GM19099 (cell line): ENCODE measurements around the gene POLR2B.

Source experiments
- POLR2A ChIP-seq: IDR thresholded peaks from 3 replicates; pipeline ENCODE4 v1.6.1; 2011; ENCODE audit warnings: low read depth; ENCODE audit not compliant: insufficient read length; ENCODE audit errors: extremely low read depth

The POLR2B gene

GRCh38 chr4:57063518-57063917 lies 84.8 kb downstream of the POLR2B start:
- TF ChIP-seq POLR2A: no peak

GRCh38 chr4:57064120-57064519 lies 85.4 kb downstream of the POLR2B start:
- no peak for TF ChIP-seq POLR2A

- no peak for TF ChIP-seq POLR2A
These were observed 86.4 kb downstream of the POLR2B start for GRCh38 chr4:57064811-57065711.

GRCh38 chr4:57065730-57066482 lies 87.2 kb downstream of the POLR2B start:
- TF ChIP-seq POLR2A: no peak

- no peak for TF ChIP-seq POLR2A
These were observed 89.7 kb downstream of the POLR2B start for GRCh38 chr4:57068237-57068981.

- no peak for TF ChIP-seq POLR2A
These were observed 91.8 kb downstream of the POLR2B start for GRCh38 chr4:57070461-57070860.

GRCh38 chr4:57071326-57071725 lies 92.6 kb downstream of the POLR2B start:
- TF ChIP-seq POLR2A: no peak

- no peak for TF ChIP-seq POLR2A
These were observed 94.9 kb downstream of the POLR2B start for GRCh38 chr4:57073559-57073958.

- TF ChIP-seq POLR2A: no peak
These were observed 96.0 kb downstream of the POLR2B start for GRCh38 chr4:57074744-57075143.

- TF ChIP-seq POLR2A: no peak
These were observed 96.7 kb downstream of the POLR2B start for GRCh38 chr4:57075367-57075766.

GRCh38 chr4:57076646-57077045 lies 98.0 kb downstream of the POLR2B start:
- TF ChIP-seq POLR2A: no peak

- TF ChIP-seq POLR2A: no peak
These were observed 99.1 kb downstream of the POLR2B start for GRCh38 chr4:57077550-57078343.

- no peak for TF ChIP-seq POLR2A
These were observed 100.2 kb downstream of the POLR2B start for GRCh38 chr4:57078685-57079521.
